ENCODE data around the gene NCK1. TPM values are rescaled to one million over a fixed set of nuclear protein-coding genes. Genes with fewer than 3 reads are reported as not detected.

The NCK1 gene
- total and polyA plus RNA-seq, 2 experiments from 2014 or later = 25.1 to 47.7 TPM

DNA sequence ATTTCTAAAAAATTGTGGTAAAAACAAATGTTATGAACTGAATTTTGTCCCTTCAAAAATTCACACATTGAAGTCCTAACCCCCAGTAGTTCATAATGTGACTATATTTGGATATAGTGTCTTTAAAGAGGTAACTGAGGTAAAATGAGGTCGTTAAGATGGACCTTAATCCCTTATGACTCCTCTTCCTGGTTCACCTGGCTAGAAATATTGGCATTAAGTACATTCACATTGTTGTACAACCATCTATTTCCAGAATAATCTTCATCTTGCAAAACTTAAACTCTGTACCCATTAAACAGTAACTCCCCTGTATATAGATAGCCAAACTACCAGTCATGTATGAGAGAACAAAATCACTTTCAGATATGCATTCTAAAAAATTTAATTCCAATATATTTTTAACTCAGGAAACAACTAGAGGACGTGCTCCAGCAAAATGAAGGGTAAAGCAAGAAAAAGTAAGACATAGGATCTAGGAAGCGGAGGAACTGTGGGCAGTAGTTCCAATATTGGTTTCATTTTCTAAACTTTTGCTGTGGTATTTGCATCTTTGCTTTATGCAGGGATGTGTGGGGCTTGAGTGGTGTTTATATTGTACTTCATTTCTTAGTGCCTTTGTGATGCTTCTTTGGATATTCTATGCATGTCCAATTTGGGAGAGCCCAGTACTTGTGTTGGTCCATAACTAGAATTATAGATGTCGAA, 59.0 kb downstream of the NCK1 start:
- no peaks in the 10 kb centered on the region for H3K9me3 ChIP-seq (ENCODE audit: low read depth)
- H3K4me2 ChIP-seq = no peak overlapping the region
- 96% methylated on average over 4 of the region's 4 CpGs for WGBS (ENCODE audit: low lambda C conversion rate, missing lambda C conversion rate)
- H3K4me1 ChIP-seq (ENCODE audit: insufficient read depth) = peaks cover 4% of the 10 kb centered on the region
- no peaks in the 10 kb centered on the region for H3K9me2 ChIP-seq (replicated peaks; ENCODE audit: insufficient read depth)
- no peak overlapping the region for H3K27ac ChIP-seq
- no peak overlapping the region for H3K4me3 ChIP-seq
- H3K36me3 ChIP-seq (replicated peaks; ENCODE audit: insufficient read depth, low read depth) = peaks cover 4% of the 10 kb centered on the region
- H2AFZ ChIP-seq = no peak overlapping the region
- TF ChIP-seq EZH2phosphoT487 (IDR thresholded peaks at IDR 0.05; ENCODE audit: low read depth, severe bottlenecking, unreplicated experiment) = no peak
- TF ChIP-seq, protein P1, sequence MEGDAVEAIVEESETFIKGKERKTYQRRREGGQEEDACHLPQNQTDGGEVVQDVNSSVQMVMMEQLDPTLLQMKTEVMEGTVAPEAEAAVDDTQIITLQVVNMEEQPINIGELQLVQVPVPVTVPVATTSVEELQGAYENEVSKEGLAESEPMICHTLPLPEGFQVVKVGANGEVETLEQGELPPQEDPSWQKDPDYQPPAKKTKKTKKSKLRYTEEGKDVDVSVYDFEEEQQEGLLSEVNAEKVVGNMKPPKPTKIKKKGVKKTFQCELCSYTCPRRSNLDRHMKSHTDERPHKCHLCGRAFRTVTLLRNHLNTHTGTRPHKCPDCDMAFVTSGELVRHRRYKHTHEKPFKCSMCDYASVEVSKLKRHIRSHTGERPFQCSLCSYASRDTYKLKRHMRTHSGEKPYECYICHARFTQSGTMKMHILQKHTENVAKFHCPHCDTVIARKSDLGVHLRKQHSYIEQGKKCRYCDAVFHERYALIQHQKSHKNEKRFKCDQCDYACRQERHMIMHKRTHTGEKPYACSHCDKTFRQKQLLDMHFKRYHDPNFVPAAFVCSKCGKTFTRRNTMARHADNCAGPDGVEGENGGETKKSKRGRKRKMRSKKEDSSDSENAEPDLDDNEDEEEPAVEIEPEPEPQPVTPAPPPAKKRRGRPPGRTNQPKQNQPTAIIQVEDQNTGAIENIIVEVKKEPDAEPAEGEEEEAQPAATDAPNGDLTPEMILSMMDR (IDR thresholded peaks at IDR 0.05; ENCODE audit: poor library complexity) = no peak
- no peak for TF ChIP-seq EZH2 (IDR thresholded peaks at IDR 0.05; ENCODE audit: borderline replicate concordance)
- H3K79me2 ChIP-seq = peaks cover 96% of the 10 kb centered on the region
- no peak for DNase-seq (ENCODE audit: low spot score)
- H3K27me3 ChIP-seq = no peaks in the 10 kb centered on the region
- peaks cover 16% of the 10 kb centered on the region for H4K20me1 ChIP-seq (ENCODE audit: insufficient read depth, poor library complexity, severe bottlenecking)

DNA sequence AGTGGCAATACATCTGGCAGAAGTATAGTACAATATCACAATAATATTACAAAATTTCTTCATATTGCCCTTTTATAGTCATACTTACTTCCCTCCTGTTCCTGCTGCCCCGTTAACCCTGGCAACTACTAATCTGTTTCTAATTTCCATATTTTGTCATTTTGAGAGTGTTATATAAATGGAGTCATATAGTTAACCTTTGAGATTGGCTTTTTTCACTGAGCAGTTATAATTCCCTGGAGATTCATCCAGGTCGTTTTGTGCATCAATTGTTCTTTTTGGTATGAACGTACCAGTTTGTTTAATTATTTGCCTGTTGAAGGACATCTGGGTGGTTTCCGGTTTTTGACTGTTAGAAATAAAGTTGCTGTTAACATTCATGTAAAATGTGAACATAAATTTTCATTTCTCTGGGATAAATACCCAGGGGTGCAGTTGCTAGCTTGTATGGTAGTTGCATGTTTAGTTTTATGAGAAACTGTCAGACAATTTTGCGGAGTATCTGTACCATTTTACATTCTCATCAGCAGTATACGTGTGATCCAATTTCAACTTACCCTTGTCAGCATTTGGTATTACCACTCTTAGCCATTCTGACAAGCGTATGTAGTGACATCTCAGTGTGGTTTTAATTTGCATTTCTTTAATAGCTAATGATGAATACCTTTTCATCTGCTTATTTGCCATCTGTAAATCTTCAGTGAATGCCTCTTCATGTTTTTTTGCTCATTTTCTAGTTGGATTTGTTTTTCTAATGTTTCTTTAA, 63.6 kb downstream of the NCK1 start:
- Histone ChIP-seq H3K27ac (no peak overlapping the region), H2AFZ (no peak overlapping the region), H4K20me1 (ENCODE audit: insufficient read depth, poor library complexity, severe bottlenecking) (peaks cover 11% of the 10 kb centered on the region), H3K27me3 (no peaks in the 10 kb centered on the region), H3K9me3 (ENCODE audit: low read depth) (no peaks in the 10 kb centered on the region), H3K4me2 (no peak overlapping the region), H3K4me3 (no peak overlapping the region), H3K79me2 (peaks cover 85% of the 10 kb centered on the region), H3K4me1 (ENCODE audit: insufficient read depth) (no peaks in the 10 kb centered on the region), H3K9me2 (replicated peaks; ENCODE audit: insufficient read depth) (no peaks in the 10 kb centered on the region), H3K36me3 (replicated peaks; ENCODE audit: insufficient read depth, low read depth) (no peaks in the 10 kb centered on the region)
- 84% methylated on average over 7 of the region's 7 CpGs for WGBS (ENCODE audit: low lambda C conversion rate, missing lambda C conversion rate)
- no peak for TF ChIP-seq EZH2 (IDR thresholded peaks at IDR 0.05; ENCODE audit: borderline replicate concordance)
- TF ChIP-seq, protein P1 (IDR thresholded peaks at IDR 0.05; ENCODE audit: poor library complexity) = no peak
- no peak for TF ChIP-seq EZH2phosphoT487 (IDR thresholded peaks at IDR 0.05; ENCODE audit: low read depth, severe bottlenecking, unreplicated experiment)
- DNase-seq (ENCODE audit: low spot score) = no peak

- no peaks in the 10 kb centered on the region for H3K9me3 ChIP-seq (ENCODE audit: low read depth)
- no peak overlapping the region for H3K27ac ChIP-seq
- H3K4me3 ChIP-seq = no peak overlapping the region
- TF ChIP-seq, protein P1 (IDR thresholded peaks at IDR 0.05; ENCODE audit: poor library complexity) = no peak
- TF ChIP-seq EZH2phosphoT487 (IDR thresholded peaks at IDR 0.05; ENCODE audit: low read depth, severe bottlenecking, unreplicated experiment) (no peak), EZH2 (IDR thresholded peaks at IDR 0.05; ENCODE audit: borderline replicate concordance) (no peak)
- peaks cover 11% of the 10 kb centered on the region for H4K20me1 ChIP-seq (ENCODE audit: insufficient read depth, poor library complexity, severe bottlenecking)
- H3K27me3 ChIP-seq = no peaks in the 10 kb centered on the region
- DNase-seq (ENCODE audit: low spot score) = no peak
- H3K4me1 ChIP-seq (ENCODE audit: insufficient read depth) = no peaks in the 10 kb centered on the region
- H3K79me2 ChIP-seq = peaks cover 67% of the 10 kb centered on the region
- H2AFZ ChIP-seq = no peak overlapping the region
- H3K4me2 ChIP-seq = no peak overlapping the region
- no peaks in the 10 kb centered on the region for H3K36me3 ChIP-seq (replicated peaks; ENCODE audit: insufficient read depth, low read depth)
- H3K9me2 ChIP-seq (replicated peaks; ENCODE audit: insufficient read depth) = no peaks in the 10 kb centered on the region
These were observed 66.2 kb downstream of the NCK1 start for GRCh38 chr3:136928240-136928639.

All from hepatocyte (in vitro differentiated cells).